ENCODE results near the gene TMEM19. TPM values are rescaled to one million over a fixed set of nuclear protein-coding genes. Genes with fewer than 3 reads are reported as not detected.
A peak's percentile ranks its signal among the peaks of the same experiment; 100 is the strongest.

TMEM19 gene
- polyA plus RNA-seq, 1 experiment, result 23.3 TPM

- no peaks in the 10 kb centered on the region for H3K27me3 ChIP-seq (ENCODE audit: control insufficient read depth, insufficient read depth, low read length)
- CTCF ChIA-PET, result interaction anchor here (5.7 kb wide), 1 partner anchor 10 kb away, joined by 47 read pairs; no protein-coding TSS in a partner anchor
- POLR2A ChIA-PET, result no interaction called here
- DNase-seq (ENCODE audit: low read depth, low spot score), result no peak
- no peak overlapping the region for H3K27ac ChIP-seq (ENCODE audit: low read depth, low read length)
- no peaks in the 10 kb centered on the region for H3K9me3 ChIP-seq (ENCODE audit: control insufficient read depth, insufficient read depth, low read length)
- no peak overlapping the region for H3K4me3 ChIP-seq (ENCODE audit: low read depth, low read length)
- TF ChIP-seq CTCF (IDR thresholded peaks at IDR 0.05; ENCODE audit: low read depth, low read length), result no peak
Measured at GRCh38 chr12:71737197-71737596, 51.3 kb downstream of the TMEM19 start.

DNA sequence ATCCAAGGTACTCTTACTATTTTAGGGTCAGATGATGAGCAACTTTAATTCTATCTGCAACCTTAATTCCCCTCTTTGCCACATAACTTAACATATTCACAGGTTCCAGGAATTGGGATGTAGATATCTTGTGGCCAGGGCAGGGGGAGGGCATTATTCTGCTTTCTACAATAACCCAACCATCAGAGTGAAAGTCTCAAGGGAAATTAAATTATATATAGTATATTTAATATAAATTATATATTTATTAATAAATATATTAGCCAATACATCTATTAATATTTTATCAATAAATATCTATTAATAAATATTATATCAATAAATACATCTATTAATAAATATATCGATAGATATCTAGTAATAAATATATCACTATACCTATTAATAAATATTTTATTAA is 57.1 kb downstream of the TMEM19 start:
- CTCF ChIA-PET, result interaction anchor here (0.6 kb wide), 1 partner anchor 7 kb away, joined by 3 read pairs; no protein-coding TSS in a partner anchor
- no peak overlapping the region for H3K27ac ChIP-seq (ENCODE audit: low read depth, low read length)
- no peak overlapping the region for H3K4me3 ChIP-seq (ENCODE audit: low read depth, low read length)
- TF ChIP-seq CTCF (IDR thresholded peaks at IDR 0.05; ENCODE audit: low read depth, low read length), result no peak
- POLR2A ChIA-PET, result no interaction called here
- H3K9me3 ChIP-seq (ENCODE audit: control insufficient read depth, insufficient read depth, low read length), result no peaks in the 10 kb centered on the region
- H3K27me3 ChIP-seq (ENCODE audit: control insufficient read depth, insufficient read depth, low read length), result no peaks in the 10 kb centered on the region
- DNase-seq (ENCODE audit: low read depth, low spot score), result no peak

GRCh38 chr12:71744522-71745300 is 58.8 kb downstream of the TMEM19 start:
- ChIA-PET POLR2A (interaction anchor here (1.1 kb wide), 1 partner anchor 59 kb away, joined by 3 read pairs; the partner anchor contains the start of gene TMEM19), CTCF (interaction anchor here (0.5 to 7.3 kb wide), 6 partner anchors 8 to 329 kb away, joined by 3 to 144 read pairs (median 17); partner anchors contain the start of genes THAP2 and ZFC3H1)
- Histone ChIP-seq H3K27ac (ENCODE audit: low read depth, low read length) (no peak overlapping the region), H3K27me3 (ENCODE audit: control insufficient read depth, insufficient read depth, low read length) (peaks cover 7% of the 10 kb centered on the region), H3K4me3 (ENCODE audit: low read depth, low read length) (no peak overlapping the region), H3K9me3 (ENCODE audit: control insufficient read depth, insufficient read depth, low read length) (no peaks in the 10 kb centered on the region)
- no peak for DNase-seq (ENCODE audit: low read depth, low spot score)
- no peak for TF ChIP-seq CTCF (IDR thresholded peaks at IDR 0.05; ENCODE audit: low read depth, low read length)

- Histone ChIP-seq H3K4me3 (ENCODE audit: low read depth, low read length) (no peak overlapping the region), H3K27ac (ENCODE audit: low read depth, low read length) (no peak overlapping the region), H3K27me3 (ENCODE audit: control insufficient read depth, insufficient read depth, low read length) (peaks cover 18% of the 10 kb centered on the region), H3K9me3 (ENCODE audit: control insufficient read depth, insufficient read depth, low read length) (no peaks in the 10 kb centered on the region)
- ChIA-PET POLR2A (interaction anchor here (0.6 to 2.3 kb wide), 4 partner anchors 61 to 117 kb away, joined by 3 to 15 read pairs (median 8); partner anchors contain the start of genes THAP2, TMEM19 and ZFC3H1), CTCF (interaction anchor here (0.5 to 7.3 kb wide), 60 partner anchors 10 to 365 kb away, joined by 3 to 144 read pairs (median 5); partner anchors contain the start of genes THAP2, TMEM19 and ZFC3H1)
- DNase-seq (ENCODE audit: low read depth, low spot score), result peak; percentile 42
- TF ChIP-seq CTCF (IDR thresholded peaks at IDR 0.05; ENCODE audit: low read depth, low read length), result peak; percentile 76
Measured at GRCh38 chr12:71746974-71747611, 61.2 kb downstream of the TMEM19 start.
